HTR-8/SVneo (cell line): ENCODE results near the gene NDUFA12.

Experiments used
- DNase-seq: peaks from one replicate; pipeline ENCODE4 v3.0.0; 2011; ENCODE audit warnings: low spot score, mixed read lengths; ENCODE audit not compliant: insufficient read length
- FAIRE-seq: peaks from 2 replicates; lab custom pipeline; 2011; peaks lifted over from hg19 to GRCh38; lab: Jason Lieb, UNC

NDUFA12 gene

DNA sequence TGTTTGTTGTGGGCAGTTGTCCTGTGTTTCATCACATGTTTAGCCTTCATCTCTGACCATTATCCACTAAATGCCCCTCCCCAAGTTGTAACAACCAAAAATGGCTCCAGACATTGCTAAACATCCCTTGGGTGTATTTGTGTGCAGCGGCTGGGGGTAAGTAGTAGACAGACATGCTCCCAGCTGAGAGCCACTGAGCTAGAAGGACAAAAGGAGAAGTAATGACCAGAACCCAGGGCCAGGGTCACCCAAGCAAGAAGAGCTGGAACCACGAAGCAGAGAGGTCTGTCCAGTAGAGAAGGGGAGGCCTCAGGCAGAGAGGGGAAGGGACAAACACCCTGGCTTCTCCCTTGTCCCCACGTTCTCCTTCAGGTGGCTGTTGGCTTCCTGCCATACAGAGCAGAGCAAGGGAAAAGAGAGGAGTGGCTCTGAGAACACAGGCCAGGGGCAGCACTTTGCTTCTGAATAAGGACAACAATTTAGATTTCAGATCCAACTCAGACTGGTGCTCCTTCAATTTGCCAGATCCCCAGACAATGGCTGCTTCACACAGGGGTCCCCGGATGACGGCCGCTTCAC, 55.2 kb downstream of the NDUFA12 start:
- DNase-seq (no peak), FAIRE-seq (no peak)

DNA sequence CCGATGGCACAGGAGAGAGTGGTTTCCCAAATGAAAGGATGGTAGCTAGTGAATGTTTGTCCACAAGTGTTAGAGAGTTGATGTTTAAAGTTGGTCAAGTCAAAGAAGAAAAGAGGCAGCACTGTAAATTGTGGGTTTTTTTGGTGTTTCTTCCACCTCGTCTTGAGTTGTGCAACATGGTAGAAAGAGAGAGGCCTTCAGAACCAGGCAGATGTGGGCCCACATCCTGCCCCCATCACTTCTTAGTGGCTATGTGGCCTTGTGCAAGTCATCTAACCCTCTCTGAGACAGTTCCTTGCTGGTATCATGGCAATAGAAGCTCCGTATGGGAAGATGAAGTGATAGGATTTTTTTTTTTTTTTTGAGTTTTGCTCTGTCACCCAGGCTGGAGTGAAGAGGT, 60.8 kb downstream of the NDUFA12 start:
- FAIRE-seq (no peak), DNase-seq (no peak)

DNA sequence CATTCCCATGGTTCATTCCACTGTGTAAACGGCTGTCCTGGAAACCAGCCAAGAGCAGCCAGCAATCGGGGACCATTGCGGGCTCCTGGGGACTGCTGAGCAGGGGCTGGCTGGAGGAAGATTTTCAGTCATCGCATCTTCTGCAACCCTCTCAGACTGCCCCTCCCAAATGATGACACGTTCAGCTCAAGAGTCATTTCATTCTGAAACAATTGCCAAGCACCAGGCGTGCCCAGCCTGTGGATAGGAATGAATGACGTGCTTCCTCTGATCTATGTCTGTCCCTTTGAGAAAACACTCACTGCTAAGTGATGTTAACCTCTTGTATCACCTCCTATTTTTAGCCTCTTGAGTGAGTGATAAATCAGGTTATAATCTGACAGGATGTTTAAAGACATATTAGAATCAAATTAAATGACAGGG, 62.0 kb downstream of the NDUFA12 start:
- peak; percentile 38 for FAIRE-seq

DNA sequence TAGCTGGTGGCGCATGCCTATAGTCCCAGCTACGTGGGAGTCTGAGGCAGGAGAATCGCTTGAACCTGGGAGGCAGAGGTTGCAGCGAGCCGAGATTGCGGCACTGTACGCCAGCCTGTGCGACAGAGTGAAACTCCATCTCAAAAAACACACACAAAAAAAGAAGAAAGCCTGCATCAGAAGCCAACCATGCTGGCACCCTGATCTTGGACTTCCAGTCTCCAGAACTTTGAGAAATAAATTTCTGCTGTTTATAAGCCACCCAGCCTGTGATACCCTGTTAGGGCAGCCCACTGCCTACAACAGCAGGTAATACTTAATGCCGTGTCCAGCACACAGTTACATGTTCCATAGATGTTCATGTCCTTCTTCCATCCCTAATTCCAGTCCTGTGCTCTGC, 62.7 kb downstream of the NDUFA12 start:
- DNase-seq (no peak), FAIRE-seq (no peak)

More for the DNA sequence above, 62.0 kb downstream of the NDUFA12 start:
- peak; percentile 40 for DNase-seq

DNA sequence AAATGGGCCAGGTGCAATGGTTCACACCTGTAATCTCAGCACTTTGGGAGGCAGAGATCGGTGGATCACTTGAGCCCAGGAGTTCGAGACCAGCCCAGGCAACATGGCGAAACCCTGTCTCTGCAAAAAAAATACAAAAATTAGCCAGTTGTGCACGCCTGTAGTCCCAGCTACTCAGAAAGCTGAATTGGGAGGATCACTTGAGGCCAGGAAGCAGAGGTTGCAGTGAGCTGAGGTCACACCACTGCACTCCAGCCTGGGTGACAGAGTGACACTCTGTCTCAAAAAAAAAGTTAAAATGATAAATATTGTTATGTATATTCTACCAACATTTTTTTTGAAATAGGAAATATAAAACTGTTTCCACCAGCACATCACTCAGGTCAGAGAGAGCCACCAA, 64.9 kb downstream of the NDUFA12 start:
- DNase-seq (no peak), FAIRE-seq (no peak)

DNA sequence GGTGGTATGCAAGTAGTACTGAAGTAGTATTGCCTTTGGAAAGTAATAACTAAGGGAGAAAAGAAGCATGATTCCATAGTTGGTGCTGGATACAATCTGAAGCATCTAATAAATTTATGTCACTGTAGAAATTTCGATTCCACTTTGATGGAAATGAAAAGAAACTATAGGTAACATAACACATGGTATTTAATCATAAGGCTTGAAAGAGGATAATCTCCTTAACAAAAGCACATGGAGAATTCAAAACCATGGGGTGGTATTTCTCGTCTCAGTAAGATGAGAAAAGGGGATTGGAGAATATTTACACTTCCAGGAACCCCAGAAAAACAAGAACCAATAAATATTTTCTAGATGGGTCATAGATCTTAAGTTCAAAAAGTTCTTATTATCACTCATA, 72.7 kb downstream of the NDUFA12 start:
- no peak for DNase-seq
- FAIRE-seq = no peak

DNA sequence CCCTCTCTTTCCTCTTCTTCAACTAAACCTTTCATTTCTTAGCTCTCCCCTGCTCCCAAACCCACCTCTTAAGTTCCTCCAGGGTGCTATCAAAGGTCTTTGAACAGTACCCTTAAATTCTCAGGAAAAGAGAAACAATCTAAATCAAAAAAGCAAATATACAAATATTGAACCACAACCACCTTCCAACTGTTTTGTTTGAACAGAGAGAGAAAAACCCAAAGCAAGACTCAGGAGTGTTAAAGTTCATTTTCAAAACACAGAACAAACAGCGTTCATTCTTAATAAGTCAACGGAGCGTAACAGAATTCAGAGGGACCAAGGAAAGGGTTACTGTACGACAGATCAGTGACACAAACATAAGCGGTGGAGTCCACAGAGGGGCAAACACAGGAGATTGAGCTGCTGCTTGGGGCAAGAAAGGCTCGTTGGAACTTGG, 73.3 kb downstream of the NDUFA12 start:
- DNase-seq = no peak
- FAIRE-seq = no peak

DNA sequence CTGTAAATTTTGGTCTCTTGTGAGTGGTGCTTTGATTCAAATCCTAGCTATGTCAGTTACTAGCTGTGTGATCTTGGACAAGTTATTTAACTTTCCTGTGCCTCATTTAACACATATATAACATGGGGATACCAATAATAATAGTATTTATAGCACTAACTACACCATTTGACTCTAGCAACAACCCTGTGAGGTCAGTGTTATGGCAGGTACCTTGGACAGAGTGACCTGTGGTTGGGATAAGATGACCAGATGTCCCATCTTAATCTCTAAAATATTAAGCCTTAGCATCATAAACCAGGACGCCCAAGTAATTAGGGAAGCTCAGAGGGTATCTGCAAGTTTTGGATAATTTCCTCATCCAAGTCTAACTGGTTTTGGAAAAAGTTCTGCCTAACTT, 73.7 kb downstream of the NDUFA12 start:
- FAIRE-seq = no peak
- no peak for DNase-seq

DNA sequence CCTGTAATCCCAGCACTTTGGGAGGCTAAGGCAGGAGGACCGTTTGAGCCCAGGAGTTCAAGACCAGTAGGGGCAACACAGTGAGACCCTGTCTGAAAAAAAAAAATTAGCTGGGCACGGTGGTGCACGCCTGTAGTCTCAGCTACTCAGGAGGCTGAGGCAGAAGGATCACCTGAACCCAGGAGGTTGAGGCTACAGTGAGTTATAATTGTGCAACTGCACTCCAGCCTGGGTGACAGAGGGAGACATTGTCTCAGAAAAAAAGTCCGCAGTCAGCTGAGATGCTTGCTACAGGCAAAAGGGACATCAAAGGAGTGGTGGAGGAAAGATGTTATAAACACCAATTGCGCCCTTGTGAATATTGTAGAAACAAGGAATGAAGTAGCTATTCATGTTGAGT, 77.8 kb downstream of the NDUFA12 start:
- DNase-seq (no peak), FAIRE-seq (no peak)

DNA sequence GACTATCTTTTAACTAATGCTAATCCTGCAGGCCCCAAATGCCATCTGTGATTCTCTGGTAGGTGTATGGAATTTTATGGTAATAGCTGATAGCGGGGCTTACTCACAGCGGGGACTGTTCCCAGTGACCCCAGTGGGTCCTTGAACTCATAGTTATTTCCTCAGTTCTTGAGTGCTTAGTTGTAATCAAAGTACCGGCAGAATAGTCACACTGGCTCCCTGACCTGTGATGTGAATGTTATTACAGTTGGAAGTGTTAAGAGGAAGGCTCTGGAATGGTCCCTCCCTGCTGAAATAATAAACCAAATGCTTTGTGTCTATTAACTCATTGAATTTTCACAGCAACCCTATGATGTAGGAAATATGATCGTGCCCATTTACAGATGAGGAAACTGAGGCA, 78.3 kb downstream of the NDUFA12 start:
- DNase-seq = no peak
- FAIRE-seq = no peak

DNA sequence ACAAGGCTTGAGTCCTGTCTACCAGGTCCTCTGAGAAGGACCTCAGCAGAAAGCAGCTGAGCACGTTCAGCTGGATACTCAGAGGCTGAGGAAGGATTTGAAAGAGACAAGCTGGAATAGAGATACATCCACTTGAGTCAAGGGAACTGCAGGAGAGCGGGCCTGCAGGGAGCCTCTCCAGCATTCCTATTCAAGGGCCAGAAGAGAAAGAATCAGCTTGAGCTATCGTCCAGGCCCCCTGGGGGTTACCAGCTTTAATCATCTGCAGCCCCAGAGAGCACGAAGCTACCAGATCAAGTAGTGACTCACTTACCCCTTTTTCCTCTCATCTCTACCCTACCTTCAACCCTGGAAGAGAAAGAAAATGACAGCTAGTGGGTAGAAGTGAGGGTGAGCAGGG, 80.9 kb downstream of the NDUFA12 start:
- DNase-seq (no peak), FAIRE-seq (no peak)
